ENCODE data around the gene RAD51D.
"Not testable (repeated sequence)": the region's sequence is repeated elsewhere in the genome, so short reads cannot be mapped to it uniquely, and the experiment has no call there.

The RAD51D gene

GRCh38 chr17:35101725-35102124 is 17.9 kb downstream of the RAD51D start:
- no peak overlapping the region for H3K4me3 ChIP-seq
- no peak overlapping the region for H3K4me2 ChIP-seq
- H3K27ac ChIP-seq, result no peak overlapping the region
- no peaks in the 10 kb centered on the region for H3K27me3 ChIP-seq
- H4K20me1 ChIP-seq, result 0 out of 22 replicates have a peak, but pooled peaks cover 0 to 3% (median 0%) of the 10 kb centered on the region in 11 experiments
- peaks cover 0 to 37% (median 12%) of the 10 kb centered on the region in 10 experiments; a peak in 13 of 20 replicates for H3K4me1 ChIP-seq
- H3K9ac ChIP-seq, result no peak overlapping the region; a peak in 1 of 22 replicates
- peaks cover 0 to 6% (median 0%) of the 10 kb centered on the region in 11 experiments; a peak in 1 of 22 replicates for H3K9me3 ChIP-seq (replicated peaks in 1 of 11)
- peaks cover 51 to 92% (median 83%) of the 10 kb centered on the region in 11 experiments for H3K36me3 ChIP-seq
- TF ChIP-seq Cebpa-rat (IDR thresholded peaks at IDR 0.05), result no peak

GRCh38 chr17:35101036-35101435 is 18.6 kb downstream of the RAD51D start:
- H3K36me3 ChIP-seq, result peaks cover 44 to 92% (median 78%) of the 10 kb centered on the region in 11 experiments
- no peak for TF ChIP-seq Cebpa-rat (IDR thresholded peaks at IDR 0.05)
- peaks cover 0 to 42% (median 12%) of the 10 kb centered on the region in 10 experiments; a peak in 13 of 20 replicates for H3K4me1 ChIP-seq
- H3K4me3 ChIP-seq, result no peak overlapping the region
- 0 out of 22 replicates have a peak, but pooled peaks cover 0 to 3% (median 0%) of the 10 kb centered on the region in 11 experiments for H4K20me1 ChIP-seq
- peak overlapping the region in 2 of 11 experiments; percentile 22 to 49; a peak in 3 of 22 replicates for H3K27ac ChIP-seq
- H3K9ac ChIP-seq, result no peak overlapping the region
- no peaks in the 10 kb centered on the region for H3K27me3 ChIP-seq
- peak overlapping the region in 3 of 11 experiments; percentile 18 to 54 (median 49); a peak in 6 of 22 replicates for H3K4me2 ChIP-seq
- H3K9me3 ChIP-seq (replicated peaks in 1 of 11), result peaks cover 0 to 4% (median 0%) of the 10 kb centered on the region in 11 experiments; a peak in 1 of 22 replicates

- peak overlapping the region in 2 of 11 experiments; percentile 7 to 22; a peak in 1 of 22 replicates for H3K27ac ChIP-seq
Measured at GRCh38 chr17:35099908-35100307, 19.8 kb downstream of the RAD51D start.

GRCh38 chr17:35097776-35098175 is 21.9 kb downstream of the RAD51D start:
- H3K36me3 ChIP-seq, result peaks cover 26 to 62% (median 48%) of the 10 kb centered on the region in 11 experiments

More at GRCh38 chr17:35099908-35100307, 19.8 kb downstream of the RAD51D start:
- H3K4me2 ChIP-seq, result peak overlapping the region in 3 of 11 experiments; percentile 18 to 54 (median 49); a peak in 2 of 22 replicates
- TF ChIP-seq Cebpa-rat (IDR thresholded peaks at IDR 0.05), result no peak
- H3K36me3 ChIP-seq, result peaks cover 33 to 82% (median 67%) of the 10 kb centered on the region in 11 experiments
- no peak overlapping the region for H3K9ac ChIP-seq
- no peaks in the 10 kb centered on the region for H3K27me3 ChIP-seq
- H4K20me1 ChIP-seq, result 0 out of 22 replicates have a peak, but pooled peaks cover 0 to 3% (median 0%) of the 10 kb centered on the region in 11 experiments
- H3K4me3 ChIP-seq, result no peak overlapping the region
- H3K9me3 ChIP-seq (replicated peaks in 1 of 11), result no peaks in the 10 kb centered on the region
- peaks cover 0 to 51% (median 15%) of the 10 kb centered on the region in 10 experiments; a peak in 14 of 20 replicates for H3K4me1 ChIP-seq

GRCh38 chr17:35095741-35096140 is 23.9 kb downstream of the RAD51D start:
- Histone ChIP-seq H4K20me1 (no peaks in the 10 kb centered on the region), H3K27me3 (no peaks in the 10 kb centered on the region), H3K4me2 (no peak overlapping the region; a peak in 1 of 22 replicates), H3K36me3 (peaks cover 11 to 42% (median 30%) of the 10 kb centered on the region in 11 experiments), H3K9me3 (replicated peaks in 1 of 11) (no peaks in the 10 kb centered on the region), H3K27ac (peak overlapping the region in 1 of 11 experiments; percentile 19; a peak in 1 of 22 replicates), H3K4me3 (no peak overlapping the region), H3K9ac (no peak overlapping the region), H3K4me1 (peaks cover 0 to 57% (median 18%) of the 10 kb centered on the region in 10 experiments; a peak in 14 of 20 replicates)
- TF ChIP-seq Cebpa-rat (IDR thresholded peaks at IDR 0.05), result no peak

More at GRCh38 chr17:35097776-35098175, 21.9 kb downstream of the RAD51D start:
- H3K27ac ChIP-seq, result 0 out of 22 replicates have a peak overlapping the region, but pooled peaks of 1 of the 11 experiments have one; percentile 2
- H3K9ac ChIP-seq, result no peak overlapping the region
- TF ChIP-seq Cebpa-rat (IDR thresholded peaks at IDR 0.05), result no peak
- no peaks in the 10 kb centered on the region for H3K9me3 ChIP-seq (replicated peaks in 1 of 11)
- no peaks in the 10 kb centered on the region for H4K20me1 ChIP-seq
- H3K4me2 ChIP-seq, result 0 out of 22 replicates have a peak overlapping the region, but pooled peaks of 1 of the 11 experiments have one; percentile 30
- no peaks in the 10 kb centered on the region for H3K27me3 ChIP-seq
- H3K4me3 ChIP-seq, result no peak overlapping the region
- peaks cover 0 to 60% (median 18%) of the 10 kb centered on the region in 10 experiments; a peak in 14 of 20 replicates for H3K4me1 ChIP-seq

- H3K9ac ChIP-seq, result no peak overlapping the region
- H3K27ac ChIP-seq, result peak overlapping the region in 2 of 11 experiments; percentile 13 to 19; a peak in 2 of 22 replicates
- no peak overlapping the region for H3K4me3 ChIP-seq
- peaks cover 2 to 34% (median 22%) of the 10 kb centered on the region in 11 experiments; a peak in 20 of 22 replicates for H3K36me3 ChIP-seq
- H3K4me2 ChIP-seq, result peak overlapping the region in 3 of 11 experiments; percentile 23 to 40 (median 31); a peak in 7 of 22 replicates
- H3K9me3 ChIP-seq (replicated peaks in 1 of 11), result no peaks in the 10 kb centered on the region
- peaks cover 4 to 57% (median 23%) of the 10 kb centered on the region in 10 experiments for H3K4me1 ChIP-seq
- H3K27me3 ChIP-seq, result no peaks in the 10 kb centered on the region
- TF ChIP-seq Cebpa-rat (IDR thresholded peaks at IDR 0.05), result 0 out of 22 replicates have a peak, but pooled peaks of 1 of the 11 experiments have one; percentile 14
- H4K20me1 ChIP-seq, result no peaks in the 10 kb centered on the region
Measured at GRCh38 chr17:35094902-35095301, 24.8 kb downstream of the RAD51D start.

GRCh38 chr17:35090707-35091106 is 29.0 kb downstream of the RAD51D start:
- Histone ChIP-seq H3K4me1 (peaks cover 25 to 54% (median 36%) of the 10 kb centered on the region in 10 experiments), H4K20me1 (peaks cover 0 to 12% (median 0%) of the 10 kb centered on the region in 11 experiments; a peak in 6 of 22 replicates), H3K27ac (peak overlapping the region in 1 of 11 experiments; percentile 93; a peak in 2 of 22 replicates), H3K4me2 (peak overlapping the region in 8 of 11 experiments; percentile 83 to 97 (median 93); a peak in 6 of 22 replicates)
- not testable (repeated sequence) for H3K9ac ChIP-seq; H3K36me3 ChIP-seq; H3K9me3 ChIP-seq (replicated peaks in 1 of 11); H3K27me3 ChIP-seq; H3K4me3 ChIP-seq

GRCh38 chr17:35089586-35090296 is 29.9 kb downstream of the RAD51D start:
- Histone ChIP-seq H3K9me3 (replicated peaks in 1 of 11) (no peaks in the 10 kb centered on the region), H3K4me2 (peak overlapping the region; percentile 65 to 97 (median 90)), H3K4me1 (peaks cover 25 to 54% (median 39%) of the 10 kb centered on the region in 10 experiments), H4K20me1 (peaks cover 0 to 17% (median 0%) of the 10 kb centered on the region in 11 experiments; a peak in 7 of 22 replicates), H3K9ac (peak overlapping the region; percentile 70 to 98 (median 81)), H3K36me3 (peaks cover 0 to 3% (median 0%) of the 10 kb centered on the region in 11 experiments; a peak in 1 of 22 replicates), H3K27ac (peak overlapping the region; percentile 45 to 93 (median 85); a peak in 21 of 22 replicates), H3K27me3 (no peaks in the 10 kb centered on the region; a peak in 2 of 22 replicates), H3K4me3 (peak overlapping the region; percentile 50 to 100 (median 64))
- no peak for TF ChIP-seq Cebpa-rat (IDR thresholded peaks at IDR 0.05)
